Astrocyte of the cerebellum (primary cell): ENCODE data around the gene MYLK.

Experiments used
- DNase-seq: peaks from one replicate; pipeline ENCODE4 v3.0.0-alpha.2; 2011; ENCODE audit warnings: low read depth
- H3K4me3 ChIP-seq: 2 replicates; pipeline ENCODE4 v1.5.1; 2011; ENCODE audit warnings: mild to moderate bottlenecking, low read depth, low read length, moderate library complexity
- CTCF ChIP-seq: IDR thresholded peaks from 2 replicates; pipeline ENCODE4 v1.5.1; 2012; ENCODE audit warnings: low read length, low read depth, moderate library complexity, mild to moderate bottlenecking; ENCODE audit errors: missing control alignments
- in situ Hi-C: cut with HindIII; loops from 2 replicates; pipeline ENCODE4 v1.10.0; 2017; ENCODE audit warnings: low sequenced_read_pairs

MYLK gene

DNA sequence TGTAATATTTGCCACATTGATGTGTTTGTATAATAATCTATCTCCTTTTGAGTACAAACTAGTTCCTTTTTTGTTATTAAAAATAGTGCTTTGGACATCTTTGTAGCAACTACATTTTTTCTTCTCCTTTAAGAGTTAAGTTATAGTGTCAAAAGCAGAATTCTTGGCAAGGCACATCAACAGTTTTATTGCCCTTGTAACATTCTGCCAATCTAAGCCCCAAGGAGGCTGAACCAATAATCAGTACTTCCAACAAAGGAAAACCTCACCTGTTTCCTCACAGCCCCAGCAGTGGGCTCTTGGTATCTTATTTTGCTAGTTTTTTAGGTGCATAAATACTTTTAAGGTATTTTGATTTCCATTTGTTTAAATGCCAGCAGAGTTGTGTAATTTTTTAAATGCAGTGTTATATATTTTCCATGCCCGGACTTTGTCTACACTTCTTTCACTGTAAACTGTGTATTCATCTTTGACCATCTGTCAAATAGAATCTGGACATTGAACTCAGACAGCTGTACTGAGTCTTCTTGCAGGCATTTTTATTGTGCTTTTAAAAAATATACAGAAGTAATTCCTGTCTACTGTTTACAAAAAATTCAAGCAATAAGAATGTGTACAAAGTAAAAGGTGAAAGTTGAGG lies 101.0 kb downstream of the MYLK start:
- H3K4me3 ChIP-seq = no peak overlapping the region
- in situ Hi-C loops = no loop called here
- no peak for TF ChIP-seq CTCF
- DNase-seq = no peak

DNA sequence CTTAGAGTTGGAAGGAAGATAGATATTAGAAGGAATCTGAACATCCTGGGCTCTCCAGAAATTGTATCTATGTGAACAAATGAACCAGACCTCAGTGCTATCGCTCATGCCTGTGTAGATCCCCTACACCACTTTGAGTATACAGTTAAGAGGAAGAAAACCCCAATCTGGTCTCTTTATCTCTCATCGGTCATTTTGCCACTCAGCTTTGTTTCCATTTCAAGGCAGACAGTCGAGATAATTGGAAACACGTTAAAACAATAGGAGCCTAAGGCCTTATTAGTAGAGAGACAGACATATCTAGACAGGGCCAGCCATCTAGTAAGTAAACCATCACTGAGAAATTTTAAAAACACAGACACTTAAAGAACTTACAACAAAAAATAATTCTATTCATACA lies 101.6 kb downstream of the MYLK start:
- in situ Hi-C loops = no loop called here
- H3K4me3 ChIP-seq = no peak overlapping the region
- TF ChIP-seq CTCF = no peak
- no peak for DNase-seq

DNA sequence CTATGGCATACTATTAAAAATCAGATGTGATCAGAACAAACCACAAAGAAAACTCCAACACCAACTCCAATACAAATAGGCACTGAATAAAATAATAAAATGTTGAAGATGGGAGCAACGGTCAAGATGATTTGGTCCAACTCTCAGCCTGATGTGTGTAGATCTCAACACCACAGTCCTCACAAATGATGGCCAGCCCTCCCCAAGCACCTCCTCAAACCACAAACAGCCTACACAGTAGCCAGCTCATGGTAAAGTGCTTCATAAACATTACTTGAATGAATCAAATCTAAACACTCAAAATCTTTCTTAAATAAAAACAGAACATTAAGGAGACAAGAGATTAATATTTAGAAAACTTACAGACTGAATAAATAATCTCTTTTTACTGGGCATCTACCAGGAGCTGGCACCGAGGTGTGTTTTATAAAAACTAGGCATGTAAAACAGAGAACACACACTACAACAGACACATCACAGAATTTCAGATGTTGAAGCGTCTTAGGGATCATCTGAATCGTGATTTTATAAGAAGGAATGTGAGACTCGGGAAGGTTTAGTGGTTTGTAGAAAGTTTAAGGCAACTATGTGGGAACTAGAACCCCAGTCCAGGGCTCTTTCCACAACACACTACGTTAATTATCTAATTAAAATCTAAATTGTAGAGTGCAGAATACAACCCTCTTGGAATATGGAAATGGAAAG lies 102.4 kb downstream of the MYLK start:
- H3K4me3 ChIP-seq = no peak overlapping the region
- in situ Hi-C loops = no loop called here
- no peak for TF ChIP-seq CTCF
- DNase-seq = no peak

GRCh38 chr3:123781138-123781537 lies 103.0 kb downstream of the MYLK start:
- no peak for DNase-seq
- in situ Hi-C loops = no loop called here
- no peak for TF ChIP-seq CTCF
- no peak overlapping the region for H3K4me3 ChIP-seq

GRCh38 chr3:123780656-123781055 lies 103.5 kb downstream of the MYLK start:
- no peak for TF ChIP-seq CTCF
- in situ Hi-C loops = no loop called here
- no peak overlapping the region for H3K4me3 ChIP-seq
- DNase-seq = no peak

DNA sequence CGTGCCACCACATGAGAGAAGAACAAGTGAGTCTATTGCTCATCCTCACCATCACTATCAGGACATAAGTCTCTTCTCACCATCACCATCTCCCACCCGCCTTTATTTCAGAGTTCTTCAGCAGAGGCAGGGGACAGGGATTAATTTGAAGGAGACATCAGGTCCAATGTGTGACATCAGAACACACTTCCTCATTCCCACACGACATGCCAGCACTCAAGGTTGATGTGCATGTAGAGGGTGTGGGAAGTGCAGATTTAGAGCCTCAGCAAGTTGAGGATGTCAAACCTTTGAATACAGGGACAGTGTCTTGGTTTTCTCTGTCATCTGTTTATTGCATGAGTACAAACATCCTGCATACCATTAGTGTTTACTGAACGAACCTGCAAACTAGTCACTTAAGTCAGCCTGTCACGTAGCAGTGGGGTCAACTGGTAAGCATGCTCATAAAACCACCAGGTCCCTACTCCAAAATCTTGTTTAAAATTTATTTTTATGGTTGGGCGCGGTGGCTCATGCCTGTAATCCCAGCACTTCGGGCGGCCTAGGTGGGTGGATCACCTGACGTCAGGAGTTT lies 104.4 kb downstream of the MYLK start:
- no peak for DNase-seq
- H3K4me3 ChIP-seq = no peak overlapping the region
- TF ChIP-seq CTCF = no peak
- in situ Hi-C loops = no loop called here
